Measurements from ENCODE around the gene DPM1.

- TF ChIP-seq, protein P1, sequence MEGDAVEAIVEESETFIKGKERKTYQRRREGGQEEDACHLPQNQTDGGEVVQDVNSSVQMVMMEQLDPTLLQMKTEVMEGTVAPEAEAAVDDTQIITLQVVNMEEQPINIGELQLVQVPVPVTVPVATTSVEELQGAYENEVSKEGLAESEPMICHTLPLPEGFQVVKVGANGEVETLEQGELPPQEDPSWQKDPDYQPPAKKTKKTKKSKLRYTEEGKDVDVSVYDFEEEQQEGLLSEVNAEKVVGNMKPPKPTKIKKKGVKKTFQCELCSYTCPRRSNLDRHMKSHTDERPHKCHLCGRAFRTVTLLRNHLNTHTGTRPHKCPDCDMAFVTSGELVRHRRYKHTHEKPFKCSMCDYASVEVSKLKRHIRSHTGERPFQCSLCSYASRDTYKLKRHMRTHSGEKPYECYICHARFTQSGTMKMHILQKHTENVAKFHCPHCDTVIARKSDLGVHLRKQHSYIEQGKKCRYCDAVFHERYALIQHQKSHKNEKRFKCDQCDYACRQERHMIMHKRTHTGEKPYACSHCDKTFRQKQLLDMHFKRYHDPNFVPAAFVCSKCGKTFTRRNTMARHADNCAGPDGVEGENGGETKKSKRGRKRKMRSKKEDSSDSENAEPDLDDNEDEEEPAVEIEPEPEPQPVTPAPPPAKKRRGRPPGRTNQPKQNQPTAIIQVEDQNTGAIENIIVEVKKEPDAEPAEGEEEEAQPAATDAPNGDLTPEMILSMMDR (IDR thresholded peaks at IDR 0.05): no peak
- TF ChIP-seq EP300 (IDR thresholded peaks at IDR 0.05; ENCODE audit: borderline replicate concordance in 1 of 2, low read depth in 1 of 2, low read length in 1 of 2) (no peak), YY1 (IDR thresholded peaks at IDR 0.05; ENCODE audit: low read depth) (no peak), CHD2 (IDR thresholded peaks at IDR 0.05; ENCODE audit: low read length, partially characterized antibody) (no peak), EZH2phosphoT487 (IDR thresholded peaks at IDR 0.05; ENCODE audit: borderline replicate concordance, low read depth) (no peak)
Observed at GRCh38 chr20:50996901-50997865, 38.9 kb upstream of the DPM1 start.

Data from SK-N-SH (cell line).